T1000 (cell line): ENCODE data around the gene ZNF566.

Source experiments
- DNase-seq: peaks from one replicate; lab custom pipeline; 2025; ENCODE audit warnings: mixed read lengths; lab: John Stamatoyannopoulos, UW

ZNF566 gene

GRCh38 chr19:36441339-36441738, 48.0 kb downstream of the ZNF566 start:
- DNase-seq, result no peak

- DNase-seq, result no peak
These were observed 52.8 kb downstream of the ZNF566 start for GRCh38 chr19:36436531-36436930.

- DNase-seq, result no peak
These were observed 65.4 kb downstream of the ZNF566 start for GRCh38 chr19:36423925-36424324.

- no peak for DNase-seq
These were observed 67.4 kb downstream of the ZNF566 start for GRCh38 chr19:36421749-36422481.

- DNase-seq, result no peak
These were observed 68.2 kb downstream of the ZNF566 start for GRCh38 chr19:36420961-36421748.

- peak; percentile 84 for DNase-seq
These were observed 70.9 kb downstream of the ZNF566 start, which contains the start of gene ZFP82 for GRCh38 chr19:36418287-36419001. Gene ZFP82 (minus strand): TSS chr19:36418644. CDS start chr19:36409789, 8,855 bp downstream.

- no peak for DNase-seq
These were observed 71.5 kb downstream of the ZNF566 start for GRCh38 chr19:36417752-36418286.

GRCh38 chr19:36409841-36410240, 79.5 kb downstream of the ZNF566 start:
- DNase-seq, result no peak

- DNase-seq, result no peak
These were observed 81.3 kb downstream of the ZNF566 start for GRCh38 chr19:36408101-36408500.

GRCh38 chr19:36404498-36404897, 84.9 kb downstream of the ZNF566 start:
- no peak for DNase-seq

GRCh38 chr19:36401475-36401874, 87.9 kb downstream of the ZNF566 start:
- DNase-seq, result no peak

GRCh38 chr19:36398571-36398970, 90.8 kb downstream of the ZNF566 start:
- DNase-seq, result no peak
